Measurements from ENCODE around the gene FAM187B. TPM values are rescaled to one million over a fixed set of nuclear protein-coding genes. Genes with fewer than 3 reads are reported as not detected.

The FAM187B gene
- total RNA-seq, 2 donors from 2014 or later = not detected

- Mint-ChIP-seq H3K4me1 (no peaks in the 10 kb centered on the region), H3K27me3 (ENCODE audit: insufficient read depth) (peaks cover 2% of the 10 kb centered on the region), H3K9me3 (peaks cover 2% of the 10 kb centered on the region), H3K4me3 (no peak overlapping the region), H3K27ac (no peak overlapping the region), H3K36me3 (ENCODE audit: low read depth) (no peaks in the 10 kb centered on the region)
- Histone ChIP-seq H3K27me3 (ENCODE audit: control insufficient read depth, insufficient read depth, low read length, poor library complexity, severe bottlenecking) (no peaks in the 10 kb centered on the region), H3K9me3 (ENCODE audit: control insufficient read depth, low read length) (no peaks in the 10 kb centered on the region), H3K36me3 (ENCODE audit: control insufficient read depth, insufficient read depth, low read length) (no peaks in the 10 kb centered on the region), H3K9ac (ENCODE audit: extremely low read depth, low read length, poor library complexity, severe bottlenecking) (no peak overlapping the region), H3K27ac (ENCODE audit: low read depth, low read length) (no peak overlapping the region), H3K4me1 (ENCODE audit: control insufficient read depth, insufficient read depth, low read length) (no peaks in the 10 kb centered on the region), H3K4me3 (ENCODE audit: low read length) (no peak overlapping the region)
- peak; percentile 12 for DNase-seq
- no peak for TF ChIP-seq CTCF (conservative IDR thresholded peaks at IDR 0.05)
- WGBS, 2 experiments (ENCODE audit: insufficient coverage in 1 of 2, insufficient read length in 1 of 2) = 91 to 100% methylated on average over 2 of the region's 2 CpGs
These were observed 32.7 kb downstream of the FAM187B start for GRCh38 chr19:35195830-35196229.

- H3K36me3 ChIP-seq (ENCODE audit: control insufficient read depth, insufficient read depth, low read length) = no peaks in the 10 kb centered on the region
- no peak overlapping the region for H3K4me3 Mint-ChIP-seq
- no peaks in the 10 kb centered on the region for H3K27me3 ChIP-seq (ENCODE audit: control insufficient read depth, insufficient read depth, low read length, poor library complexity, severe bottlenecking)
- no peaks in the 10 kb centered on the region for H3K4me1 ChIP-seq (ENCODE audit: control insufficient read depth, insufficient read depth, low read length)
- H3K27me3 Mint-ChIP-seq (ENCODE audit: insufficient read depth) = peaks cover 2% of the 10 kb centered on the region
- no peaks in the 10 kb centered on the region for H3K4me1 Mint-ChIP-seq
- H3K9ac ChIP-seq (ENCODE audit: extremely low read depth, low read length, poor library complexity, severe bottlenecking) = no peak overlapping the region
- peaks cover 2% of the 10 kb centered on the region for H3K9me3 Mint-ChIP-seq
- no peak overlapping the region for H3K27ac Mint-ChIP-seq
- peak; percentile 13 for DNase-seq
- WGBS, 2 experiments (ENCODE audit: insufficient coverage in 1 of 2, insufficient read length in 1 of 2) = 93 to 95% methylated on average over 2 to 9 of the region's 9 CpGs
- H3K27ac ChIP-seq (ENCODE audit: low read depth, low read length) = no peak overlapping the region
- no peaks in the 10 kb centered on the region for H3K9me3 ChIP-seq (ENCODE audit: control insufficient read depth, low read length)
- H3K36me3 Mint-ChIP-seq (ENCODE audit: low read depth) = no peaks in the 10 kb centered on the region
- H3K4me3 ChIP-seq (ENCODE audit: low read length) = no peak overlapping the region
- no peak for TF ChIP-seq CTCF (conservative IDR thresholded peaks at IDR 0.05)
These were observed 34.2 kb downstream of the FAM187B start for GRCh38 chr19:35194012-35194984.

- WGBS, 2 experiments (ENCODE audit: insufficient coverage in 1 of 2, insufficient read length in 1 of 2) = 77 to 88% methylated on average over 2 of the region's 2 CpGs
- no peaks in the 10 kb centered on the region for H3K9me3 Mint-ChIP-seq
These were observed 43.7 kb downstream of the FAM187B start for GRCh38 chr19:35184884-35185283.

More at GRCh38 chr19:35184884-35185283, 43.7 kb downstream of the FAM187B start:
- H3K27me3 ChIP-seq (ENCODE audit: control insufficient read depth, insufficient read depth, low read length, poor library complexity, severe bottlenecking) = no peaks in the 10 kb centered on the region
- no peaks in the 10 kb centered on the region for H3K36me3 ChIP-seq (ENCODE audit: control insufficient read depth, insufficient read depth, low read length)
- no peak overlapping the region for H3K9ac ChIP-seq (ENCODE audit: extremely low read depth, low read length, poor library complexity, severe bottlenecking)
- no peak overlapping the region for H3K4me3 ChIP-seq (ENCODE audit: low read length)
- no peak overlapping the region for H3K27ac Mint-ChIP-seq
- no peaks in the 10 kb centered on the region for H3K4me1 Mint-ChIP-seq
- H3K36me3 Mint-ChIP-seq (ENCODE audit: low read depth) = no peaks in the 10 kb centered on the region
- H3K4me1 ChIP-seq (ENCODE audit: control insufficient read depth, insufficient read depth, low read length) = no peaks in the 10 kb centered on the region
- DNase-seq = no peak
- peaks cover 2% of the 10 kb centered on the region for H3K27me3 Mint-ChIP-seq (ENCODE audit: insufficient read depth)
- no peak overlapping the region for H3K4me3 Mint-ChIP-seq
- H3K27ac ChIP-seq (ENCODE audit: low read depth, low read length) = no peak overlapping the region
- no peaks in the 10 kb centered on the region for H3K9me3 ChIP-seq (ENCODE audit: control insufficient read depth, low read length)
- TF ChIP-seq CTCF (conservative IDR thresholded peaks at IDR 0.05) = no peak
